Transverse colon (tissue), 4 donors: ENCODE data around the gene KLHL22. TPM values are rescaled to one million over a fixed set of nuclear protein-coding genes. Genes with fewer than 3 reads are reported as not detected.

ENCODE experiments used
- DNase-seq: peaks from one replicate; pipeline ENCODE4 v3.0.0-alpha.2; 2019
- H3K27ac ChIP-seq, 4 donors: fragments of 200-600 bp; sonication (generic); 2 replicates each; pipeline ENCODE4 v1.5.1; 2016 to 2018; ENCODE audit warnings: inconsistent platforms in 4 of 4
- H3K27me3 ChIP-seq: fragments of 200-600 bp; sonication (generic); 2 replicates; pipeline ENCODE4 v1.5.1; 2017; ENCODE audit warnings: inconsistent platforms
- H3K36me3 ChIP-seq, 4 donors: fragments of 200-600 bp; sonication (generic); 2 replicates each; pipeline ENCODE4 v1.5.1; 2017 to 2019; ENCODE audit warnings: inconsistent platforms in 4 of 4
- H3K4me1 ChIP-seq, 4 donors: fragments of 200-600 bp; sonication (generic); 2 replicates each; pipeline ENCODE4 v1.5.1; 2017 to 2020; ENCODE audit warnings: inconsistent platforms in 4 of 4
- H3K4me3 ChIP-seq, 4 donors: fragments of 200-600 bp; sonication (generic); 1 replicate in 1 of 4; 2 replicates in 3 of 4; pipeline versions ENCODE4 v1.5.1 to v1.6.1; 2017 to 2019; ENCODE audit warnings: inconsistent platforms in 4 of 4
- H3K9me3 ChIP-seq, 2 donors: fragments of 200-600 bp; sonication (generic); 2 replicates each; pipeline ENCODE4 v1.5.1; 2017 to 2019; ENCODE audit warnings: inconsistent platforms in 2 of 2
- CTCF ChIP-seq, 5 experiments: fragments of 200-600 bp in 3 of 5; fragments of 450-650 bp in 2 of 5; sonication (generic) in 3 of 5; IDR thresholded peaks; 1 replicate in 2 of 5; 2 replicates in 3 of 5; pipeline ENCODE4 v1.5.1; 2016 to 2017; ENCODE audit warnings: antibody characterized with exemption in 5 of 5, inconsistent platforms in 3 of 5, mild to moderate bottlenecking in 2 of 5, moderate library complexity in 1 of 5
- EP300 ChIP-seq: sonication (generic); formaldehyde crosslinking; IDR thresholded peaks from one replicate; pipeline ENCODE4 v1.6.1; 2017; ENCODE audit warnings: antibody characterized with exemption, low read depth
- POLR2A ChIP-seq: fragments of 450-650 bp; IDR thresholded peaks from one replicate; pipeline ENCODE4 v1.6.1; 2016; ENCODE audit warnings: antibody characterized with exemption, mild to moderate bottlenecking, moderate library complexity
- POLR2AphosphoS5 ChIP-seq, 3 donors: sonication (generic); formaldehyde crosslinking; IDR thresholded peaks; one replicate each; pipeline ENCODE4 v1.6.1; 2016; ENCODE audit warnings: antibody characterized with exemption in 3 of 3
- WGBS, 2 donors: methylation state at CpG; one replicate each; pipeline ENCODE4 v1.1.5; 2018; ENCODE audit warnings: low coverage in 1 of 2; 5-methylcytosine and 5-hydroxymethylcytosine counted together
- in situ Hi-C, 4 donors: fragments of 200-750 bp; cut with MboI; loops; one replicate each; pipeline versions ENCODE4 v1.15.0 to v1.15.1; 2017; ENCODE audit warnings: low sequenced_read_pairs in 3 of 4, low pct_ligation_motif_present in 1 of 4, low pct_unique_long_range_greater_than_20kb in 1 of 4
- intact Hi-C: fragments of 100-400 bp; cut with DNase I; formaldehyde crosslinking; loops from one replicate; pipeline ENCODE4 v1.15.1; 2023; ENCODE audit warnings: low total_unique reads
- total RNA-seq, 4 donors: library from RNA; depleted of rRNA; stranded (reverse); fragments of >200 nt; gene quantifications; one replicate each; pipeline ENCODE4 v1.1.0, GENCODE V29; 2016

KLHL22 gene
- total RNA-seq, 4 donors from 2014 or later = 12.7 to 75.9 (median 16.9) TPM

GRCh38 chr22:20435436-20436306 is 59.9 kb downstream of the KLHL22 start:
- Histone ChIP-seq H3K4me3 (peak overlapping the region in 3 of 4 donors; percentile 41 to 62 (median 52)), H3K9me3 (no peaks in the 10 kb centered on the region), H3K36me3 (no peaks in the 10 kb centered on the region), H3K27ac (peak overlapping the region in 3 of 4 donors; percentile 63 to 83 (median 79)), H3K4me1 (peaks cover 17 to 42% (median 33%) of the 10 kb centered on the region in 4 donors), H3K27me3 (peaks cover 79% of the 10 kb centered on the region)
- intact Hi-C loops = no loop called here
- 75% methylated on average over 6 of the region's 11 CpGs; no CpG with 5 or more reads in 1 of the 2 donors for WGBS, 2 donors
- no peak for DNase-seq
- in situ Hi-C loops = no loop called here
- TF ChIP-seq EP300 (no peak), CTCF (IDR thresholded peaks at IDR 0.05) (no peak), POLR2A (no peak), POLR2AphosphoS5 (IDR thresholded peaks at IDR 0.05) (no peak)

- Histone ChIP-seq H3K9me3 (no peaks in the 10 kb centered on the region), H3K27ac (no peak overlapping the region), H3K4me1 (peaks cover 19 to 51% (median 41%) of the 10 kb centered on the region in 4 donors), H3K27me3 (peaks cover 88% of the 10 kb centered on the region), H3K4me3 (no peak overlapping the region), H3K36me3 (no peaks in the 10 kb centered on the region)
- in situ Hi-C loops (no loop called here), intact Hi-C loops (loop anchor here (5.0 kb wide), 1 partner anchor 1142 kb away; the partner anchor contains the start of gene CLTCL1)
- TF ChIP-seq POLR2A (no peak), POLR2AphosphoS5 (IDR thresholded peaks at IDR 0.05) (no peak), CTCF (IDR thresholded peaks at IDR 0.05) (no peak), EP300 (no peak)
- WGBS, 2 donors = 88% methylated on average over 3 of the region's 3 CpGs; no CpG with 5 or more reads in 1 of the 2 donors
- DNase-seq = no peak
Observed at GRCh38 chr22:20434773-20435172, 60.8 kb downstream of the KLHL22 start.

GRCh38 chr22:20434264-20434751 is 61.3 kb downstream of the KLHL22 start:
- intact Hi-C loops = loop anchor here (5.0 kb wide), 1 partner anchor 1142 kb away; the partner anchor contains the start of gene CLTCL1

More at GRCh38 chr22:20434264-20434751, 61.3 kb downstream of the KLHL22 start:
- in situ Hi-C loops = no loop called here
- WGBS, 2 donors = 74 to 88% methylated on average over 4 to 12 of the region's 12 CpGs
- Histone ChIP-seq H3K4me1 (peaks cover 19 to 55% (median 45%) of the 10 kb centered on the region in 4 donors), H3K4me3 (no peak overlapping the region), H3K36me3 (no peaks in the 10 kb centered on the region), H3K27ac (no peak overlapping the region), H3K9me3 (no peaks in the 10 kb centered on the region), H3K27me3 (peaks cover 92% of the 10 kb centered on the region)
- no peak for DNase-seq
- TF ChIP-seq EP300 (no peak), CTCF (IDR thresholded peaks at IDR 0.05) (no peak), POLR2AphosphoS5 (IDR thresholded peaks at IDR 0.05) (no peak), POLR2A (no peak)
